GM19351 (cell line): ENCODE data around the gene USF3.
A peak's percentile ranks its signal among the peaks of the same experiment; 100 is the strongest.

Experiments used
- ATAC-seq: cut with Tn5 transposase; IDR thresholded peaks from one replicate; pipeline ENCODE4 v1.9.1; 2021; ENCODE audit warnings: mild to moderate bottlenecking, moderate library complexity; ENCODE audit not compliant: unreplicated experiment

USF3 gene

GRCh38 chr3:113695786-113696645 lies at the start of gene USF3:
USF3 (minus strand) TSS chr3:113696642; CDS start chr3:113674878, 21,764 bp downstream.
- peak; percentile 57 for ATAC-seq

- peak; percentile 40 for ATAC-seq
These were observed 49.5 kb upstream of the USF3 start, which contains the start of gene NAA50 for GRCh38 chr3:113745756-113746547. NAA50 (minus strand) TSS chr3:113746249; CDS start chr3:113745949, 300 bp downstream.

- ATAC-seq: peak; percentile 56
These were observed 48.7 kb upstream of the USF3 start for GRCh38 chr3:113744941-113745755.

- ATAC-seq: no peak
These were observed 46.7 kb upstream of the USF3 start for GRCh38 chr3:113743006-113743630.

- ATAC-seq: no peak
These were observed 45.2 kb upstream of the USF3 start for GRCh38 chr3:113741620-113742019.

- ATAC-seq: no peak
These were observed 44.6 kb upstream of the USF3 start for GRCh38 chr3:113741086-113741485.

- peak; percentile 87 for ATAC-seq
These were observed 40.2 kb upstream of the USF3 start for GRCh38 chr3:113736548-113737089.

GRCh38 chr3:113731694-113732093 lies 35.3 kb upstream of the USF3 start:
- ATAC-seq: no peak

GRCh38 chr3:113730550-113730949 lies 34.1 kb upstream of the USF3 start:
- ATAC-seq: no peak

- ATAC-seq: no peak
These were observed 32.2 kb upstream of the USF3 start for GRCh38 chr3:113728661-113729060.

GRCh38 chr3:113721636-113722035 lies 25.2 kb upstream of the USF3 start:
- no peak for ATAC-seq

GRCh38 chr3:113719758-113720157 lies 23.3 kb upstream of the USF3 start:
- no peak for ATAC-seq

GRCh38 chr3:113719294-113719693 lies 22.9 kb upstream of the USF3 start:
- ATAC-seq: no peak

- no peak for ATAC-seq
These were observed 21.4 kb upstream of the USF3 start for GRCh38 chr3:113717818-113718217.

GRCh38 chr3:113717308-113717707 lies 20.9 kb upstream of the USF3 start:
- ATAC-seq: no peak

- no peak for ATAC-seq
These were observed 18.3 kb upstream of the USF3 start for GRCh38 chr3:113714702-113715101.

GRCh38 chr3:113712129-113712528 lies 15.7 kb upstream of the USF3 start:
- ATAC-seq: no peak

- ATAC-seq: no peak
These were observed 11.4 kb upstream of the USF3 start for GRCh38 chr3:113707835-113708234.

GRCh38 chr3:113698956-113699355 lies 2.5 kb upstream of the USF3 start:
- ATAC-seq: no peak

GRCh38 chr3:113698213-113698742 lies 1.8 kb upstream of the USF3 start:
- ATAC-seq: no peak
